Ramos (cell line): ENCODE results near the gene TRMT44.

ENCODE experiments used
- in situ Hi-C: fragments of 300-500 bp; cut with MboI; formaldehyde crosslinking; loops from one replicate; pipeline ENCODE4 v1.14.3; 2022; ENCODE audit warnings: low sequenced_read_pairs; ENCODE audit not compliant: unreplicated experiment

TRMT44 gene

GRCh38 chr4:8433136-8433535 lies 7.4 kb upstream of the TRMT44 start:
- in situ Hi-C loops, result no loop called here

- in situ Hi-C loops, result no loop called here
Observed at GRCh38 chr4:8434251-8435073, 6.1 kb upstream of the TRMT44 start.

GRCh38 chr4:8435656-8436121 lies 4.9 kb upstream of the TRMT44 start:
- in situ Hi-C loops, result no loop called here

- in situ Hi-C loops, result no loop called here
Observed at GRCh38 chr4:8437281-8437680, 3.3 kb upstream of the TRMT44 start.

- in situ Hi-C loops, result no loop called here
Observed at GRCh38 chr4:8438743-8439142, 1.8 kb upstream of the TRMT44 start.

GRCh38 chr4:8439168-8439567 lies 1.4 kb upstream of the TRMT44 start:
- in situ Hi-C loops, result no loop called here

GRCh38 chr4:8439914-8440491 lies 574 bp upstream of the TRMT44 start:
- in situ Hi-C loops, result no loop called here

- in situ Hi-C loops, result no loop called here
Observed at GRCh38 chr4:8441499-8442091, 1.0 kb downstream of the TRMT44 start.

GRCh38 chr4:8442596-8443358 lies 2.2 kb downstream of the TRMT44 start:
- in situ Hi-C loops, result no loop called here

- in situ Hi-C loops, result no loop called here
Observed at GRCh38 chr4:8443801-8444200, 3.2 kb downstream of the TRMT44 start.

GRCh38 chr4:8446122-8446521 lies 5.5 kb downstream of the TRMT44 start:
- in situ Hi-C loops, result no loop called here

- in situ Hi-C loops, result no loop called here
Observed at GRCh38 chr4:8451440-8452182, 11.0 kb downstream of the TRMT44 start.

- in situ Hi-C loops, result no loop called here
Observed at GRCh38 chr4:8453957-8454356, 13.4 kb downstream of the TRMT44 start.

- in situ Hi-C loops, result no loop called here
Observed at GRCh38 chr4:8457646-8458252, 17.2 kb downstream of the TRMT44 start.

- in situ Hi-C loops, result no loop called here
Observed at GRCh38 chr4:8459867-8460445, 19.4 kb downstream of the TRMT44 start.

- in situ Hi-C loops, result no loop called here
Observed at GRCh38 chr4:8461086-8461485, 20.5 kb downstream of the TRMT44 start.

- in situ Hi-C loops, result no loop called here
Observed at GRCh38 chr4:8461616-8462015, 21.0 kb downstream of the TRMT44 start.

GRCh38 chr4:8463811-8464210 lies 23.2 kb downstream of the TRMT44 start:
- in situ Hi-C loops, result no loop called here

GRCh38 chr4:8464381-8464780 lies 23.8 kb downstream of the TRMT44 start:
- in situ Hi-C loops, result no loop called here
